Heart right ventricle (tissue), 16 donors: ENCODE measurements around the gene CD34. TPM values are rescaled to one million over a fixed set of nuclear protein-coding genes. Genes with fewer than 3 reads are reported as not detected.

Experiments
- ATAC-seq, 8 donors: fragments of 200-7000 bp; cut with Tn5 transposase; one replicate each; pipeline ENCODE4 v1.9.1; 2020; ENCODE audit warnings: mild to moderate bottlenecking in 8 of 8, moderate library complexity in 8 of 8, moderate number of reproducible peaks in 1 of 8
- DNase-seq, 2 donors: peaks; one replicate each; pipeline ENCODE4 v3.0.0-alpha.2; 2020
- H3K27ac ChIP-seq, 10 donors: fragments of 200-600 bp; sonication (generic) in 2 of 10; one replicate each; pipeline versions ENCODE4 v1.5.0 to v1.8.0; 2020 to 2022; ENCODE audit warnings: mild to moderate bottlenecking in 3 of 10
- H3K27me3 ChIP-seq, 7 donors: fragments of 200-600 bp; one replicate each; pipeline ENCODE4 v1.8.0; 2021 to 2022; ENCODE audit warnings: mild to moderate bottlenecking in 2 of 7
- H3K36me3 ChIP-seq, 9 donors: fragments of 200-600 bp; sonication (generic) in 1 of 9; one replicate each; pipeline versions ENCODE4 v1.5.0 to v1.8.0; 2020 to 2022; ENCODE audit warnings: mild to moderate bottlenecking in 2 of 9
- H3K4me1 ChIP-seq, 9 donors: fragments of 200-600 bp; sonication (generic) in 1 of 9; one replicate each; pipeline versions ENCODE4 v1.5.0 to v1.8.0; 2020 to 2022; ENCODE audit warnings: mild to moderate bottlenecking in 4 of 9
- H3K4me3 ChIP-seq, 10 donors: fragments of 200-600 bp; sonication (generic) in 2 of 10; one replicate each; pipeline versions ENCODE4 v1.5.0 to v1.8.0; 2020 to 2022; ENCODE audit warnings: mild to moderate bottlenecking in 7 of 10, moderate library complexity in 2 of 10
- H3K9me3 ChIP-seq, 11 donors: fragments of 200-600 bp in 10 of 11; sonication (generic) in 2 of 11; one replicate each; pipeline versions ENCODE4 v1.5.0 to v1.8.0; 2013 to 2022; ENCODE audit warnings: mild to moderate bottlenecking in 2 of 11, control low read depth in 1 of 11, moderate library complexity in 1 of 11
- CTCF ChIP-seq, 9 donors: fragments of 200-600 bp; sonication (generic) in 2 of 9; IDR thresholded peaks; one replicate each; pipeline versions ENCODE4 v1.5.0 to v1.8.0; 2021 to 2022; ENCODE audit warnings: antibody characterized with exemption in 9 of 9, mild to moderate bottlenecking in 5 of 9, moderate library complexity in 1 of 9
- WGBS, 2 donors: extraction: QIAGEN DNeasy Blood & Tissue Kit; methylation state at CpG; one replicate each; pipeline ENCODE4 v1.1.7; 2013; ENCODE audit warnings: inconsistent platforms in 1 of 2; 5-methylcytosine and 5-hydroxymethylcytosine counted together
- intact Hi-C, 10 donors: fragments of 100-400 bp; cut with DNase I; formaldehyde crosslinking; loops; one replicate each; pipeline versions ENCODE4 v1.11.1 to v1.14.2; 2022
- polyA plus RNA-seq, 2 donors: library from polyadenylated mRNA; stranded (reverse); fragments of 200-250 nt; gene quantifications; one replicate each; pipeline ENCODE4 v1.2.3, GENCODE V29; 2013
- total RNA-seq, 10 donors: library from RNA; stranded (reverse); fragmentation: NEBNext Ultra II Directional in 3 of 10; extraction: Animal tissue kit (Norgen Biotek cat#: 25700) in 3 of 10; gene quantifications; one replicate each; pipeline versions ENCODE4 v1.2.1 to v1.2.4, GENCODE V29; 2021 to 2023
- donor health status: Arrhythmogenic right ventricular cardiomyopathy.
- donor health status: ischemic (EF 13 %, LVEDD 7.1; RV severe dilation, severe dysfunction).
- donor health status: healthy with polysubstance abuse.
- donor health status: DM: no; HTN: yes; CAD: no.
- donor health status: DM: no; HTN: no; CAD: no.
- donor health status: ischemic (EF 25% LVEDD 6.9; RV normal size, moderate dysfunction).
- donor health status: ischemic (EF 25% LVEDD 5.7; RV mildly dilated, moderate dysfunction).
- donor health status: healthy.
- donor health status: DM: yes; HTN: yes; CAD: no.
- donor health status: Ischemic cardiomyopathy.
- donor health status: ischemic (EF 35%, LVEDD 5.7; RV mildly dilated, moderate dysfunction).
- donor health status: nonischemic (EF 11% LVEDD 7.7; RV severe dilation, severe dysfunction).
- donor health status: DM: yes; HTN: yes; CAD: no.
- donor health status: PGD.
- donor health status: ischemic (EF 29% LVEDD 5.4; RV normal size, mild dysfunction).
- donor health status: nonischemic (EF 23%, LVEDD 6.1; RV moderate dilation, normal function).

The CD34 gene
- total and polyA plus RNA-seq, 12 donors = 38.8 to 97.0 (median 52.8) TPM

- 46 to 55% methylated on average over 3 of the region's 3 CpGs for WGBS, 2 donors
- no peak for ATAC-seq
- no peak for DNase-seq
- peaks cover 15 to 98% (median 44%) of the 10 kb centered on the region in 9 donors for H3K4me1 ChIP-seq
- H3K27ac ChIP-seq = peak overlapping the region in 6 of 10 donors; percentile 19 to 98 (median 46)
- no peak for TF ChIP-seq CTCF (IDR thresholded peaks at IDR 0.05)
- H3K4me3 ChIP-seq = no peak overlapping the region
- H3K9me3 ChIP-seq = no peaks in the 10 kb centered on the region
- H3K27me3 ChIP-seq = no peaks in the 10 kb centered on the region
- intact Hi-C loops = loop anchor here in 1 of 10 donors (5.0 kb wide), 1 partner anchor 63 kb away; no protein-coding TSS in a partner anchor
- H3K36me3 ChIP-seq = peaks cover 0 to 76% (median 4%) of the 10 kb centered on the region in 9 donors
Measured at GRCh38 chr1:207898836-207899235, 12.1 kb downstream of the CD34 start.

GRCh38 chr1:207898260-207898659 is 12.7 kb downstream of the CD34 start:
- no peak overlapping the region for H3K4me3 ChIP-seq
- intact Hi-C loops = loop anchor here in 1 of 10 donors (5.0 kb wide), 1 partner anchor 64 kb away; no protein-coding TSS in a partner anchor
- peaks cover 0 to 80% (median 4%) of the 10 kb centered on the region in 9 donors for H3K36me3 ChIP-seq
- H3K27ac ChIP-seq = peak overlapping the region in 6 of 10 donors; percentile 19 to 98 (median 46)
- ATAC-seq = peak in 2 of 8 donors; percentile 15 to 30
- no peak for TF ChIP-seq CTCF (IDR thresholded peaks at IDR 0.05)
- H3K9me3 ChIP-seq = no peaks in the 10 kb centered on the region
- no peak for DNase-seq
- H3K4me1 ChIP-seq = peaks cover 15 to 98% (median 38%) of the 10 kb centered on the region in 9 donors
- 42 to 46% methylated on average over 2 of the region's 2 CpGs for WGBS, 2 donors
- no peaks in the 10 kb centered on the region for H3K27me3 ChIP-seq

GRCh38 chr1:207897188-207897587 is 13.7 kb downstream of the CD34 start:
- WGBS, 2 donors = 27% methylated on average over 2 of the region's 2 CpGs
- peaks cover 0 to 85% (median 4%) of the 10 kb centered on the region in 9 donors for H3K36me3 ChIP-seq
- H3K4me1 ChIP-seq = peaks cover 11 to 98% (median 38%) of the 10 kb centered on the region in 9 donors
- no peak overlapping the region for H3K4me3 ChIP-seq
- no peaks in the 10 kb centered on the region for H3K27me3 ChIP-seq
- H3K9me3 ChIP-seq = no peaks in the 10 kb centered on the region
- peak overlapping the region in 6 of 10 donors; percentile 5 to 98 (median 34) for H3K27ac ChIP-seq
- intact Hi-C loops = loop anchor here in 5 of 10 donors (2.0 to 5.0 kb wide), 2 partner anchors 65 to 66 kb away; no protein-coding TSS in a partner anchor
- ATAC-seq (peak in 1 of 8 donors; percentile 25), DNase-seq (no peak)
- TF ChIP-seq CTCF (IDR thresholded peaks at IDR 0.05) = peak in 8 of 9 donors; percentile 27 to 65 (median 42)

- DNase-seq = no peak
- Histone ChIP-seq H3K36me3 (peaks cover 0 to 83% (median 4%) of the 10 kb centered on the region in 9 donors), H3K4me1 (peaks cover 12 to 98% (median 42%) of the 10 kb centered on the region in 9 donors), H3K9me3 (no peaks in the 10 kb centered on the region), H3K27ac (peak overlapping the region in 4 of 10 donors; percentile 9 to 98 (median 47)), H3K27me3 (no peaks in the 10 kb centered on the region), H3K4me3 (no peak overlapping the region)
- intact Hi-C loops = loop anchor here in 5 of 10 donors (2.0 to 5.0 kb wide), 2 partner anchors 66 kb away; no protein-coding TSS in a partner anchor
- TF ChIP-seq CTCF (IDR thresholded peaks at IDR 0.05) = no peak
- no peak for ATAC-seq
Measured at GRCh38 chr1:207896547-207896946, 14.4 kb downstream of the CD34 start.
